ENCODE measurements around the gene TBC1D3I.
"Not testable (repeated sequence)": the region's sequence is repeated elsewhere in the genome, so short reads cannot be mapped to it uniquely, and the experiment has no call there.

TBC1D3I gene

GRCh38 chr17:36213695-36214094 lies 50.7 kb downstream of the TBC1D3I start:
- Histone ChIP-seq H3K27ac (no peak overlapping the region), H3K4me3 (no peak overlapping the region)
- no peak for DNase-seq (ENCODE audit: low spot score)
- no peak for TF ChIP-seq CTCF (IDR thresholded peaks at IDR 0.05)

GRCh38 chr17:36212966-36213365 lies 51.4 kb downstream of the TBC1D3I start:
- TF ChIP-seq CTCF (IDR thresholded peaks at IDR 0.05) = no peak
- no peak overlapping the region for H3K4me3 ChIP-seq
- no peak for DNase-seq (ENCODE audit: low spot score)
- no peak overlapping the region for H3K27ac ChIP-seq

- Histone ChIP-seq H3K27ac (no peak overlapping the region), H3K4me3 (no peak overlapping the region)
- TF ChIP-seq CTCF (IDR thresholded peaks at IDR 0.05) = no peak
- DNase-seq (ENCODE audit: low spot score) = no peak
Observed at GRCh38 chr17:36212272-36212605, 52.1 kb downstream of the TBC1D3I start.

GRCh38 chr17:36211484-36212271 lies 52.7 kb downstream of the TBC1D3I start:
- not testable (repeated sequence) for H3K27ac ChIP-seq; H3K4me3 ChIP-seq; DNase-seq (ENCODE audit: low spot score)

- not testable (repeated sequence) for H3K4me3 ChIP-seq; H3K27ac ChIP-seq; DNase-seq (ENCODE audit: low spot score)
Observed at GRCh38 chr17:36210439-36211211, 53.7 kb downstream of the TBC1D3I start, which contains the start of gene CCL4L2. Gene CCL4L2, plus strand, starts transcription at chr17:36211063.

- DNase-seq (ENCODE audit: low spot score) = no peak
- no peak for TF ChIP-seq CTCF (IDR thresholded peaks at IDR 0.05)
- Histone ChIP-seq H3K4me3 (no peak overlapping the region), H3K27ac (no peak overlapping the region)
Observed at GRCh38 chr17:36209575-36209974, 54.8 kb downstream of the TBC1D3I start.

- not testable (repeated sequence) for H3K27ac ChIP-seq; H3K4me3 ChIP-seq; DNase-seq (ENCODE audit: low spot score)
Observed at GRCh38 chr17:36207383-36207782, 57.0 kb downstream of the TBC1D3I start.

GRCh38 chr17:36206486-36206821 lies 57.9 kb downstream of the TBC1D3I start:
- not testable (repeated sequence) for H3K27ac ChIP-seq; H3K4me3 ChIP-seq; DNase-seq (ENCODE audit: low spot score)

- Histone ChIP-seq H3K4me3 (no peak overlapping the region), H3K27ac (no peak overlapping the region)
- DNase-seq (ENCODE audit: low spot score) = no peak
- no peak for TF ChIP-seq CTCF (IDR thresholded peaks at IDR 0.05)
Observed at GRCh38 chr17:36205637-36206485, 58.5 kb downstream of the TBC1D3I start.
